ENCODE data around the gene HSPA5.
"Not testable (repeated sequence)": the region's sequence is repeated elsewhere in the genome, so short reads cannot be mapped to it uniquely, and the experiment has no call there.

Gene HSPA5

DNA sequence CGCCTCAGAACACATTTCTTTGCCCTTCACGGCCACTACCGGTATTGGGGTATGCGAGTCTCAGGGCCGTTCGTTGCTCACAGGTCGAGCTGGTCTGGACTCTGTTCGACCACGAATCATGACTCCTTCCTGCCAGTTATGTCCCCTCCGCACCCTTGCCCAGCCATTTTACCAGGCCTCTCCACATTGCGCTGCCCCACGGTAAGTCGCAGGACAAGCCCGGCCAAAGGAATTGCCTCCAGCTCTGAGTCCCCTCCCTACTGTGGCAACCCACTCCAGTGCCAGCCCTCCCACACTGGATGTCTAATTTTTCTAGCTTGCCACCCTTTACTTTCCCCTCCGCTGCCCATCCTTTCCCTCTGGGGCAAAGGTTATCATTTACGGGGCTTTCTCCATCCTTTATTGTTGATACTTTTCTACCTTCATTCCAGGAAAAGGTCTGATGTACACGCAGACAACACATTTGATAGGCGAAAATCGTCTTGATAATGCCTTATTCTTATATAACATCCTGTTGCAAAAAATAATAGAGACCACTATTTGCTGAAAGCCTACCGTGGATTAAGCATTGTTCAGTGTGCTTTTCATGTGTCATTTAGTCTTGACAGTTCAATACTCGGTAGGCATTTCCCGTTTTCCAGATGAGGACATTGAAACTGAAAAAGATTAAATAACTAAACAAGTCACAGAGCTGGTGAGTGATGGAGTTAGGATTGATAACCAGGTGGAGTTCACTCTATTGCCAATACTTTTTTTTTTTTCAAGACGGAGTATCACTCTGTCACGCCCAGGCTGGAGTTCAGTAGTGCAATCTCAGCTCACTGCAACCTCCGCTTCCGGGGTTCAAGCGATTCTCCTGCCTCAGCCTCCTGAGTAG, 958 bp upstream of the HSPA5 start:
- no peak for DNase-seq

DNA sequence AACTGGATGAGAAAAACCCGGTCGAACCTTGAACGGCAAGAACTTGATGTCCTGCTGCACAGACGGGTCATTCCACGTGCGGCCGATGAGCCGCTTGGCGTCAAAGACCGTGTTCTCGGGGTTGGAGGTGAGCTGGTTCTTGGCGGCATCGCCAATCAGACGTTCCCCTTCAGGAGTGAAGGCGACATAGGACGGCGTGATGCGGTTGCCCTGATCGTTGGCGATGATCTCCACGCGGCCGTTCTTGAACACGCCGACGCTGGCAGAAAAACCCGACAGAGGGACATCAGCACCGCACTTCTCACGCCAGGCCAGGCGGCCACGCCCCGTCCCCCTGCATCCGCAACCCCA, 519 bp downstream of the HSPA5 start:
- DNase-seq, result no peak

DNA sequence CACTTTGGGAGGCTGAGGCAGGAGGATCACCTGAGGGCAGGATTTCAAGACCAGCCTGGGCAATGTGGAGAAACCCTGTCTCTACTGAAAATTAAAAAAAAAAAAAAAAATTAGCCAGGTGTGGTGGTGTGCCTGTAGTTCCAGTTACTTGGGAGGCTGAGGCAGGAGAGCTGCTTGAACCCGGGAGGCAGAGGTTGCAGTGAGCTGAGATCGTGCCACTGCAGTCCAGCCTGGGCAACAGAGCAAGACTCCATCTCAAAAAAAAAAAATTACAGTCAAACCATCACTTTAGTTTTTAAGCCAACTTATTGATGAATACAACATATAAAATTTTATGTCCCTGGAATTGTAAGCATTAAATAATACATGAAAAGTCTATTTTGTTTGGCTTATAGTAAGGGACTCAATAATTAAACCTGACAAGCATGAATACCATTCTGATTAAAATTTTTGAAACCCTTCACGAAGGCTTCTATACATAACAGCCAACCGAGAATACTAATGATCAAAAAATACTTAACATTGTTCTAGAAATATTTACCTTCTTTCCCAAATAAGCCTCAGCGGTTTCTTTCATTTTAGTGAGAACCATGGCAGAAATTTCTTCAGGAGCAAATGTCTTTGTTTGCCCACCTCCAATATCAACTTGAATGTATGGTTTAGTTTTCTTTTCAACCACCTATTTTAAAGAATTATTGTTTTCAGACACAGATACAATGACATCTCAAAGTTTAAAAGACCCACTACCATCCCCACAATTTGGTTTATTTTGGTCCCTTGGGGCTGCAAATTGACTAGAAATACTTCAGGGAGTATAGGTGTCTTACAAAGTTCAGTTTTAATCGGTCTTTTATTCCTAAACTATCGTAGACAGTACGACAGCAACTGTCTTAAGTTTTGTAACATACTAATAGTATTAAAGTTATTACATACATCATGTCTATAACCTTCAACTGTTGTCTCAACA, 1.2 kb downstream of the HSPA5 start:
- DNase-seq, result no peak

DNA sequence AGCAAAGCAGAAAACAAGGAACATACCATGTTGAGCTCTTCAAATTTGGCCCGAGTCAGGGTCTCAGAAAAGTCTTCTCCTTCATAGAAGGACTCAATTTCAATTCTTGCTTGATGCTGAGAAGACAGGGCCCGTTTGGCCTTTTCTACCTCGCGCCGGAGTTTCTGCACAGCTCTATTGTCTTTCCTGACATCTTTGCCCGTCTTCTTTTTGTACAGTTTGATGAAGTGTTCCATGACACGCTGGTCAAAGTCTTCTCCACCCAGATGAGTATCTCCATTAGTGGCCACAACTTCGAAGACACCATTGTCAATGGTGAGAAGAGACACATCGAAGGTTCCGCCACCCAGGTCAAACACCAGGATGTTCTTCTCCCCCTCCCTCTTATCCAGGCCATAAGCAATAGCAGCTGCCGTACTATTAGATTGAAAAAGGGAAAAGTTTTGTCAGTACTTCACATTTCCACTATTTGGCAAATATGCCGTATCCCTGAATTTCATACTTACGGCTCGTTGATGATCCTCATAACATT, 2.2 kb downstream of the HSPA5 start:
- DNase-seq, result peak; percentile 10

DNA sequence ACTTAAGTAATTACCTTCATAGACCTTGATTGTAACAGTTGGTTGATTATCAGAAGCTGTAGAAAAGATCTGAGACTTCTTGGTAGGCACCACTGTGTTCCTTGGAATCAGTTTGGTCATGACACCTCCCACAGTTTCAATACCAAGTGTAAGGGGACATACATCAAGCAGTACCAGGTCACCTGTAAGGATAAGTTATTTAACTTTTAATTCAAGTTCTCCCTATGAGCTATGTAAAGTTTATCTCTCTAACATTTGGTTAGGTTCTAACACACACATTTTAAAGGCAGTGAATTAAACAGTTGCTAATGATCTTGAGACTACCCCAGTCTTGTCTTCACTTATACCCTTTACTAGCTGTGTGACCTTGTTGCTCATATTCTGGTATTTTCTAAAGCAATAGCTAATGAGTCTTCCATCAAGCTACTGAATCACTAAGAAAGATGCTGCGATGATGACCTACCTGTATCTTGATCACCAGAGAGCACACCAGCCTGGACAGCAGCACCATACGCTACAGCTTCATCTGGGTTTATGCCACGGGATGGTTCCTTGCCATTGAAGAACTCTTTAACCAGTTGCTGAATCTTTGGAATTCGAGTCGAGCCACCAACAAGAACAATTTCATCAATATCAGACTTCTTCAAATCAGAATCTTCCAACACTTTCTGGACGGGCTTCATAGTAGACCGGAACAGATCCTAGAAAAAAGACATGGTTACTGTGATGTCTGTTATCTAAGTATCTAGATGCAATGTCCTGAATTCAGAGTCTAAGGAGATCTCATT, 2.8 kb downstream of the HSPA5 start:
- no peak for DNase-seq

DNA sequence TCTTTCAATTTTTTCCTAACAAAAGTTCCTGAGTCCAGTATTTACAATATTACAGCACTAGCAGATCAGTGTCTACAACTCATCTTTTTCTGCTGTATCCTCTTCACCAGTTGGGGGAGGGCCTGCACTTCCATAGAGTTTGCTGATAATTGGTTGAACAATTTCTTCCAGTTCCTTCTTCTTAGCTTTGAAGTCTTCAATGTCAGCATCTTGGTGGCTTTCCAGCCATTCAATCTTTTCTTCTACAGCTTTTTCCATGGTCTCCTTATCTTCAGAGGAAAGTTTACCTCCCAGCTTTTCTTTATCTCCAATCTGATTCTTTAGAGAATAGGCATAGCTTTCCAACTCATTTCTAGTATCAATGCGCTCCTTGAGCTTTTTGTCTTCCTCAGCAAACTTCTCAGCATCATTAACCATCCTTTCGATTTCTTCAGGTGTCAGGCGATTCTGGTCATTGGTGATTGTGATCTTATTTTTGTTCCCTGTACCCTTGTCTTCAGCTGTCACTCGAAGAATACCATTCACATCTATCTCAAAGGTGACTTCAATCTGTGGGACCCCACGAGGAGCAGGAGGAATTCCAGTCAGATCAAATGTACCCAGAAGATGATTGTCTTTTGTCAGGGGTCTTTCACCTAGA, 4.5 kb downstream of the HSPA5 start:
- DNase-seq, result peak; percentile 15

DNA sequence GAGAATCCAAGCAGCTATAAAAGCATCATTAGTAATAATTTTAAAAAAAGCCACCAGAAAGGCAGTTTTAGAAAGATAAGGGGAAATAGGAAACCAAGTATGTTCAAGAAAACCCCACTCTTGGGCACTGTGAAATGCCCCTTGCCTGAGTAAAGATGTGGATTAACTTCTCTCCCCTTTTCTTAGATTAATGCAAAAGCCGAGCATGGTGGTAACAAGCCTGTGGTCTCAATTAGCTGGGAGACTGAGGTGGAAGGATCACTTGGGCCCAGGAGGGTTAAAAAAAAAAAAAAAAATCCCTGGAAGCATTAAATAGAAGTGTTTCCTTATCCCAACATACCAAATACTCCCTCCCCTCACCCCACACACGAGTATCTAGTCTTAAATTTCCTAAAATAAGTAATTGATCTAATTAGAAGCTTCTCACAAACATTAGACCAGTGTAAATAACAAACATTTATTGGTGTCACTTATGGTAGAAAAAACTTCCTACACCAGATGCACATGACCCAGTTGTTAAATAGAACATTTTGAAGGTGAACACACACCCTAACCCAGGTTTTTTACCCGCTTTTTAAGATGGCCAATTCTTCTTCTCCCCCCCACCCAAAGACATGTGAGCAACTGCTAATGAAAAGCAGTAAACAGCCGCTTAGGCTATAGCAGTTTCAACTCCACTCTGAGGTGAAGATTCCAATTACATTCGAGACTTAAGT, 5.2 kb downstream of the HSPA5 start:
- DNase-seq, result peak; percentile 8

DNA sequence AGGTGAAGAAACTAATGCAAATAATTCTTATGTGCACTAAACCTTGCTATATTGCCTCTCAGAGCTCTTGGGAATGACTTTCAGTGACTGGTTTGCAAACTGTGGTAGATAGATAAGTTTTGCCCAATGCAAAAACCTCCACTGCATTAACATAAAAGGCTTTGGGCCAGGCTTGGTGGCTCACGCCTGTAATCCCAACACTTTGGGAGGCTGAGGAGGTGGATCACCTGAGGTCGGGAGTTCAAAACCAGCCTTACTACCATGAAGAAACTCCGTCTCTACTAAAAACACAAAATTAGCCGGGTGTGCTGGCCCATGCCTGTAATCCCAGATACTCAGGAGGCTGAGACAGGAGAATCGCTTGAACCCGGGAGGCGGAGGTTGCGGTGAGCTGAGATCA, 7.0 kb downstream of the HSPA5 start:
- DNase-seq, result not testable (repeated sequence)

DNA sequence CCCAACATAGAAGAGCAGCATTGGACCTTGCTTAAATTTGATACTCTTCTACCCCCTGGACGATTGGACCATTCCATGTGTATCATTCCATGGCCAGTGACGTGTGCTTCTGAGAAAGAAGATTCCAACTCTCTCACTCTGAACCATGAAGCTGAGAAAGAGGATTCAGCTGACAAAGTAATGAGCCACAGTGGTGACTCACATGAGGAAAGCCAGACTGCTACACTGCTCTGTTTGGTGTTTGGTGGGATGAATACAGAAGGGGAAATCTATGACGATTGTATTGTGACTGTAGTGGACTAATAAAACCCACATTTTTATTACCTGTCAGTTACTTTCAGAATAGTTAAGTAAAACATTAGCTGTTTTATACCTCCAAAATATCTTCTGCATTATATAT, 7.5 kb downstream of the HSPA5 start:
- DNase-seq, result no peak

DNA sequence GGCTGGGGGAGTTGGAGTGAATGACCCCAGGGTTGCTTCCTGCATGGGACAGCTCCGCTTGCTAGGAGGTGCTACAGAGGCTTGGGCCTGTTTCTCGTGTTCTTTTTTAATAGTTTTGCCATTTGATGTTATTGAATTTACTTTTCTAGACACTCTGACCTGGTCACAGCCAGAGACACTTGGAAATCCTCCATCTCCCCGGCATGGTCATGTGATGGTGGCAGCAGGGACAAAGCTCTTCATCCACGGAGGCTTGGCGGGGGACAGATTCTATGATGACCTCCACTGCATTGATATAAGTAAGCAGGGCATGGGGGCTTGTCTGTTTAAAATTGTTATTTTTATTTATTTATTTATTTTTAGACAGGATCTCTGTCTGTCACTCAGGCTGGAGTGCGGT, 13.4 kb downstream of the HSPA5 start:
- DNase-seq, result no peak

DNA sequence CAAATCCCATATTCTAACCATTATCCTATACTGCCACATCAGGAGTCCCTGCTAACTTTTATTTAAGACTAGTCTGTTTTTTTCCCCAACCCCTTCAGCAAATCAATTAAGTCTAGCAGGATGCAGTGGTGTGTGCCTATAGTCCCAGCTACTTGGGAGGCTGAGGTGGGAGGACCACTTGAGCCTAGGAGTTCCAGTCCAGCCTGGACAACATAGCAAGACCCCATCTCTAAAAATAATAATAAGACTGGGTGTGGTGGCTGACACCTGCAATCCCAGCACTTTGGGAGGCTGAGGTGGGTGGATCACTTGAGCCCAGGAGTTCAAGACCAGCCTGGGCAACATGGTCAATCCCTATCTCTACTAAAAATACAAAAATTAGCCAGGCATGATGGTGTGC, 16.3 kb downstream of the HSPA5 start:
- not testable (repeated sequence) for DNase-seq

DNA sequence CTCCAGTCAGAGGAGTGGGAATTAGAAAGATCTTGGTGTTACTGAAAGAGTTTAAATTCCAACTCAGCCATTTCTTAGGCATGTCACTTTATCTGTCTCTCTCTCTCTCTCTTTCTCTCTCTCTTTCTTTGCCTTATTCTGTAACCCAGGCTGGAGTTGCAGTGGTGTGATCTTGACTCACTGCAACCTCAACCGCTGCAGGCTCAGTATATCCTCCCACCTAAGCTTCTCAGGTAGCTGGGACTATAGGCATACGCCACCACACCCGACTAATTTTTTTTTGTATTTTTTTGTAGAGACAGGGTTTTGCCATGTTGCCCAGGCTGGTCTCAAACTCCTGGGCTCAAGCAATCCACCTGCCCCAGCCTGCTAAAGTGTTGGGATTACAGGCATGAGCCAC, 22.5 kb downstream of the HSPA5 start:
- no peak for DNase-seq

DNA sequence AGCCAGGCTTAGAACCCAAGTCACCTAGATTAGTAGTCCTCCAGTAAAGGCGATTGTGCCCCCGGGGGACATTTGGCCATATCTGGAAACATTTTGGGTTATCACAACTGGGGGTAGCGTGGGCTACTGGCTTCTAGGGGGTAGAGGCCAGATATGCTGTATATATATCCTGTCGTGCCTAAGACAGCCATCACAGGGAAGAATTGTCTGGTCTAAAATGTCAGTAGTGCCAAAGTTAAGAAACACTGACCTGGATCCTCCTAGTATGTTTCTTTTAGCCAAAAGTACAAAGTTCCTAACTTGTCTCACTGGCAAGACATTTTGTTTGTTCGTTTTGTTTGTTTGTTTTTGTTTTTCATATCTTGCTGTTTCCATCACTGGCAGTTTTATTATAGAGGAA, 27.0 kb downstream of the HSPA5 start:
- DNase-seq, result no peak

DNA sequence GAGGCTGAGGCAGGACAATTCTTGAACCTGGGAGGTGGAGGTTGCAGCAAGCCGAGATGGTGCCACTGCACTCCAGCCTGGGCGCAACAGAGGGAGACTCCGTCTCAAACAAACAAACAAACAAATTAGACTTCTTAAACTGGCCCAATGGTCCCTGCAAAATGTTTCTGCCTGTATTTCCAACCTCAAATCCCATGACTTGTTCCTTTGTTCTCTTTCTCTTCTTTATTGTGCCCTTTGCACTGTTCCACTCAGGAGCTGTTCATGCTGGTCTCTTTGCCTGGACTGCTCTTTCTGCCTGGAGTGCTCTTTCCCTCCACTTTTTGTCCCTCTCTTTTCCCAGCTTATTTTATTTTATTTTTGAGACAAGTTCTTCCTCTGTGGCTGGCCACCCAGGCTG, 36.7 kb downstream of the HSPA5 start:
- no peak for DNase-seq

DNA sequence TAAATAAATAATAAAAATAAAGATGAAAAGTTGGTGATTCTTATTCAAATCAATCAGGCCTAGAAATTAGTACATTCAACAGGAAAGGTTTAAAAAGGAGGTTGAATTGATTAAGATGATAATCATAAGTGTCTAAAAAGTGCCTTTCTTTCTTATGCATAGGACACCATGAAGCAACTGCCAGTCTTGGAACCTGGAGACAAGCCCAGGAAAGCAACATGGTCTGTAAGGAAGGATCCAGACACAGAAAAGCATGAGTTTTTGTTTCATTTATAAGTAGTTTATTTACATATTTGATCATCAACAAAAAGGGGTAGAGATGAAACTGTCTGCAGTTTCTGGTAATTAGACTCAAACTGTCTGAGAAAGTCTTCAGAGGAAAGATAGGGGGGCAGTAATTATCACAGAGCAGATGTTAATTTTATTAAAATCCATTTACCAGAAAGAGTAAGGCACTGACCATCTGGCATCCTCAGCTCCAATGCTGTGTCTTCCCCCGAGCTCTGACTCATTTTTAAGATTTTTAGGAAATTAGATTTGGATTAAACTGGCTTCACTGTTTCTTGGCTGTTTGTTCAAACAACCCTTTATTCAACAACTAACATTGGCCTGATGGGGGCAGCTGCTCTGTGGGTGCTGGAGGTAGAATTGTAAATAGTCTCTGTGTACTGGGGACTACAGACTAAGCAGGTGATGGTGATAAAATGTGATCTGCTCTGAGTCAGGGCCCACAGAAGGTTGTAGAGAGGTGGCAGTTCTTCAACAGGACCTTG, 38.1 kb downstream of the HSPA5 start:
- DNase-seq, result no peak

DNA sequence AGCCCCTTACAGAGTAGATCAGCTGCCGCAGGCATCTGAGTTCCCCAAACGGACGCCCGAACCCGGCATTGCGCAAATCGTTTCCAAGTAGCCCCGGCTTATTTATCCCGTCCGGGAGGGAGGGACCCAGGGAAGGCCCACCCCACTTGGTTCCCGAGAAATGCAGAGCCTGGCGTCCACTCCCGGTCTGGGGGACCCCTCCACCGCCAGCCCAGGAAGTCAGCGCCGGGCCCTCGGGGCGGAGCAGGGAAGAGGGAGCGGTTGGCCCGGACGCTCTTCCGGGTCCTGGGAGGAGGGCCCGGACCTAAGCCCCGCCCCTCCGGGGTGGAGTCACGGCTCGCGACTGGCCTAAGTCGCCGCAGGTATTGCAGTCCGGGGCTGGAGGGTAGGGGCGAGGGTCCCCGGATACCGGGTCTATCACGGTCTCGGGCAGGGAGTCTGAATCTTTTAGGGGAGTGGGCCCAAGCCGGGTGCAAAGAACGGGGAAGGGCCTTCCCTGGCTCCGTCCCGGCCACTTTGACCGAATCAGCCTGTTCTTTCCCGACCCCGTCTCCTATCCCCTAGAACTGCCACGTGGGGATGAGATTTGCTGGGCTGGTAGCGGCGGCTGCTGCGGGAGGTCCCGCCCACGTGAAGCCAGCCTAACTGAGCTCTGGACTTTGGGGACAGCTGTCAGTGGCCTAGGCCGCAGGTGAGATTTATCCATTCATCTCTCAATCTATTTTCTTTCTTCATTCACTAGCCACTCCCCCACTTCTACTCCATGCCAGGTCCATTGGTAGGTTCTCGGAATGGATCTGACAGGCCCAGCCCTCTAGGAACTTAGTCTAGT, 40.7 kb downstream of the HSPA5 start, which contains the start of gene RABEPK:
TSS of gene RABEPK (plus strand) at position 327 of the 832 bp plus-strand sequence. CDS start 2,472 bp downstream, outside the sequence.
- DNase-seq, result peak; percentile 83

DNA sequence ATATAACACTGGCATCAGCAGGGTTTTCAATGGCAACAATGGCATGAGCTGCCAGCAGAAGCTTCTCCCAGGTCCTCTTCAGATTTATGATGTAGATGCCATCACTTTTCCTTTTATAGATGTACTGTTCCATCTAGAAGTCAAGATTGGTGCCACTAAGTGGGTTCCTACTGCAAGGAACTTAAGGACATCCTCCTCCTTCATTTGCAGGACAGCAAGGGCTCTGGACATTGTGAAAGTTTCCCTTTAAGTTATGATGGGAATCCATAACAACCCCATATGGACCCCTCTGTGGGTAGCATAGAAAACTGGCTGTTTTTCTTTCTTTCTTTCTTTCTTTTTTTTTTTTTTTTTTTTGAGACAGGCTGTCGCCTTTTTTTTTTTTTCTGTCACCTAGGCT, 45.6 kb downstream of the HSPA5 start:
- peak; percentile 9 for DNase-seq

DNA sequence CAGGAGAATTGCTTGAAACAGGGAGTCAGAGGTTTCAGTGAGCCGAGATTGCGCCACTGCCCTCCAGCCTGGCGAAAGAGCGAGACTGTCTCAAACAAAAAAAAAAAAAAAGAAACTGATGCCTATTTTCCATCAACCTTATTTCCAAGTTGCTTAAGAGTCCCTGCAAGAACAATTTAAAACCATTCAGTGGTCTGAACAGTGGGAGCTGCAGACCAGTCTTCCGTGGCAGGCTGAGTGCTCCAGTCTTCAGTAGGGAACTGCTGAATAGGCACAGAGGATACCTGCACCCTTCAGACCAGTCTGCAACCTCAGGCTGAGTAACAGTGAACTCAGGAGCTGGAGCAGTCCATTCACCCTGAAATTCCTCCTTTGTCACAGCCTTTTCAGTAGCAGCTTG, 46.7 kb downstream of the HSPA5 start:
- not testable (repeated sequence) for DNase-seq

DNA sequence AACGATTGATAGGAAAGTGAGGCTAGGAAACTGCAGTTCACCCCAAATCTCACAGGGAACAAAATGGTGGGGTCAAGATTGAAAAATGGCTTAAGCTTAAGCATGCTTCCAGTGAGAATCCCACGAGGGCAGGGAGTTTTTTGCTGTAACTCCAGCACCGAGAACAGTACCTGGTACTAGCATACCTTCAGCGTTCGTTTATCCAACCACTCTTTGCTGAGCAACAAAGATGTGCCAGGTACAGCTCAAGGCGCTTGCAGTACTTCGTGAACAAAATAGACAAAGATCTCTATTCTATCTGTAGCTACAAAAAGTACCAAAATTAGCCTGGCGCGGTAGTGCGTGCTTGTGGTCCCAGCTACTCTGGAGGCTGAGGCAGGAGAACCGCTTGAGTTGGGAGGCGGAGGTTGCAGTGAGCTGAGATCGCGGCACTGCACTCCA, 50.8 kb downstream of the HSPA5 start:
- peak; percentile 20 for DNase-seq
